DND-41 (cell line): ENCODE results near the gene CLTB.

Source experiments
- EZH2 ChIP-seq: IDR thresholded peaks from 3 replicates; pipeline ENCODE4 v1.6.1; 2012; ENCODE audit warnings: borderline replicate concordance, low read depth, mild to moderate bottlenecking, moderate library complexity, low read length, inconsistent platforms; ENCODE audit not compliant: severe bottlenecking
- TF ChIP-seq, protein P1 (sequence below): IDR thresholded peaks from 2 replicates; pipeline ENCODE4 v1.5.1; 2012; ENCODE audit warnings: borderline replicate concordance, low read length, moderate library complexity, mild to moderate bottlenecking; ENCODE audit not compliant: poor library complexity, severe bottlenecking; ENCODE audit errors: extremely low read depth

DNA sequence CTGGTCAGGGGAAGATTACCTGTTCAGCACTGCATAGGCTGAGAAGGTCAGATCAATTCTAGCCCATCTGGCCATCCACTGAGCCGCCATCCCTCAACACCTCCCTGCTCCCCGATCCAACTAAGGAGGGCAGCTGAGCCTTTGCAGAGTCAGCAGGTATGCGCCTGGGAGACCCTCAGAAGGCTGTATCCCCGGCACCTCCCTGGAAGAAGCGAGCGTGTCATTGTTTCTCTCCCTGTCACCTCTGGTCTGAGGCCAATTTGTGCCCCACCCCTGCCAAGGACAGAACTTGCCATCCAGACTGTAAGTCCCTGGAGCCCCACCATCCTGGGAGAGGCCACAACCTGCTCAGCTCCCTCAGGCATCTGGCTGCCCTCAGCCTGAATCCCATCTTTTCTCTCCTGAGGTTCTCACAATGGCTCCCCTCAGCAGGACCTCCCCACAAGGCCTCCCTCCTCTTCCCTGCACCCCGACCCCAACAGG lies 2.6 kb downstream of the CLTB start:
- TF ChIP-seq, protein P1, sequence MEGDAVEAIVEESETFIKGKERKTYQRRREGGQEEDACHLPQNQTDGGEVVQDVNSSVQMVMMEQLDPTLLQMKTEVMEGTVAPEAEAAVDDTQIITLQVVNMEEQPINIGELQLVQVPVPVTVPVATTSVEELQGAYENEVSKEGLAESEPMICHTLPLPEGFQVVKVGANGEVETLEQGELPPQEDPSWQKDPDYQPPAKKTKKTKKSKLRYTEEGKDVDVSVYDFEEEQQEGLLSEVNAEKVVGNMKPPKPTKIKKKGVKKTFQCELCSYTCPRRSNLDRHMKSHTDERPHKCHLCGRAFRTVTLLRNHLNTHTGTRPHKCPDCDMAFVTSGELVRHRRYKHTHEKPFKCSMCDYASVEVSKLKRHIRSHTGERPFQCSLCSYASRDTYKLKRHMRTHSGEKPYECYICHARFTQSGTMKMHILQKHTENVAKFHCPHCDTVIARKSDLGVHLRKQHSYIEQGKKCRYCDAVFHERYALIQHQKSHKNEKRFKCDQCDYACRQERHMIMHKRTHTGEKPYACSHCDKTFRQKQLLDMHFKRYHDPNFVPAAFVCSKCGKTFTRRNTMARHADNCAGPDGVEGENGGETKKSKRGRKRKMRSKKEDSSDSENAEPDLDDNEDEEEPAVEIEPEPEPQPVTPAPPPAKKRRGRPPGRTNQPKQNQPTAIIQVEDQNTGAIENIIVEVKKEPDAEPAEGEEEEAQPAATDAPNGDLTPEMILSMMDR: no peak
- TF ChIP-seq EZH2: no peak
